ENCODE data around the gene NDUFAF8.

Gene NDUFAF8

GRCh38 chr17:81238490-81238814 is 666 bp upstream of the NDUFAF8 start:
- DNase-seq (ENCODE audit: low read depth in 3 of 3, low spot score in 1 of 3): no peak

GRCh38 chr17:81239714-81240555 is 817 bp downstream of the NDUFAF8 start:
- peak in 1 of 3 donors; percentile 48 for DNase-seq (ENCODE audit: low read depth in 3 of 3, low spot score in 1 of 3)

GRCh38 chr17:81240761-81241160 is 1.6 kb downstream of the NDUFAF8 start:
- DNase-seq (ENCODE audit: low read depth in 3 of 3, low spot score in 1 of 3): no peak

- no peak for DNase-seq (ENCODE audit: low read depth in 3 of 3, low spot score in 1 of 3)
These were observed 2.1 kb downstream of the NDUFAF8 start for GRCh38 chr17:81241203-81241602.

GRCh38 chr17:81241648-81242420 is 2.7 kb downstream of the NDUFAF8 start:
- peak in 2 of 3 donors; percentile 28 to 60 for DNase-seq (ENCODE audit: low read depth in 3 of 3, low spot score in 1 of 3)

GRCh38 chr17:81242421-81243332 is 3.6 kb downstream of the NDUFAF8 start:
- no peak for DNase-seq (ENCODE audit: low read depth in 3 of 3, low spot score in 1 of 3)

- no peak for DNase-seq (ENCODE audit: low read depth in 3 of 3, low spot score in 1 of 3)
These were observed 4.2 kb downstream of the NDUFAF8 start for GRCh38 chr17:81243333-81243664.

GRCh38 chr17:81244358-81245023 is 5.4 kb downstream of the NDUFAF8 start:
- DNase-seq (ENCODE audit: low read depth in 3 of 3, low spot score in 1 of 3): no peak

GRCh38 chr17:81245024-81245664 is 6.0 kb downstream of the NDUFAF8 start:
- no peak for DNase-seq (ENCODE audit: low read depth in 3 of 3, low spot score in 1 of 3)

GRCh38 chr17:81245665-81246342 is 6.7 kb downstream of the NDUFAF8 start:
- no peak for DNase-seq (ENCODE audit: low read depth in 3 of 3, low spot score in 1 of 3)

- DNase-seq (ENCODE audit: low read depth in 3 of 3, low spot score in 1 of 3): no peak
These were observed 7.2 kb downstream of the NDUFAF8 start for GRCh38 chr17:81246343-81246670.

GRCh38 chr17:81246679-81247338 is 7.7 kb downstream of the NDUFAF8 start:
- DNase-seq (ENCODE audit: low read depth in 3 of 3, low spot score in 1 of 3): no peak

GRCh38 chr17:81247339-81247990 is 8.3 kb downstream of the NDUFAF8 start:
- DNase-seq (ENCODE audit: low read depth in 3 of 3, low spot score in 1 of 3): no peak

GRCh38 chr17:81248649-81249048 is 9.5 kb downstream of the NDUFAF8 start:
- no peak for DNase-seq (ENCODE audit: low read depth in 3 of 3, low spot score in 1 of 3)

GRCh38 chr17:81249223-81250040 is 10.3 kb downstream of the NDUFAF8 start:
- DNase-seq (ENCODE audit: low read depth in 3 of 3, low spot score in 1 of 3): no peak

- no peak for DNase-seq (ENCODE audit: low read depth in 3 of 3, low spot score in 1 of 3)
These were observed 11.4 kb downstream of the NDUFAF8 start for GRCh38 chr17:81250286-81251093.

GRCh38 chr17:81251094-81251708 is 12.1 kb downstream of the NDUFAF8 start:
- DNase-seq (ENCODE audit: low read depth in 3 of 3, low spot score in 1 of 3): no peak
